Bone marrow (tissue), 2 donors: ENCODE measurements around the gene GALNT6.

Experiments used
- DNase-seq, 2 donors: peaks; one replicate each; lab custom pipeline; 2025; lab: John Stamatoyannopoulos, UW

GALNT6 gene

GRCh38 chr12:51382173-51382572, 9.0 kb downstream of the GALNT6 start:
- DNase-seq, result no peak

GRCh38 chr12:51381226-51382079, 9.8 kb downstream of the GALNT6 start:
- DNase-seq, result no peak

GRCh38 chr12:51379571-51379970, 11.6 kb downstream of the GALNT6 start:
- no peak for DNase-seq

- DNase-seq, result no peak
Observed at GRCh38 chr12:51378749-51379148, 12.5 kb downstream of the GALNT6 start.

- no peak for DNase-seq
Observed at GRCh38 chr12:51377099-51377984, 13.9 kb downstream of the GALNT6 start.

- no peak for DNase-seq
Observed at GRCh38 chr12:51374856-51375255, 16.4 kb downstream of the GALNT6 start.

GRCh38 chr12:51374361-51374760, 16.8 kb downstream of the GALNT6 start:
- no peak for DNase-seq

- DNase-seq, result peak in 1 of 2 donors; percentile 38
Observed at GRCh38 chr12:51373187-51373586, 18.0 kb downstream of the GALNT6 start.

GRCh38 chr12:51372021-51372420, 19.2 kb downstream of the GALNT6 start:
- no peak for DNase-seq

GRCh38 chr12:51371295-51371953, 19.8 kb downstream of the GALNT6 start:
- no peak for DNase-seq

GRCh38 chr12:51370667-51371066, 20.5 kb downstream of the GALNT6 start:
- DNase-seq, result no peak

GRCh38 chr12:51369581-51369980, 21.6 kb downstream of the GALNT6 start:
- no peak for DNase-seq

GRCh38 chr12:51368640-51369517, 22.3 kb downstream of the GALNT6 start:
- peak; percentile 32 to 97 for DNase-seq

GRCh38 chr12:51365276-51365675, 25.9 kb downstream of the GALNT6 start:
- no peak for DNase-seq

GRCh38 chr12:51364001-51364400, 27.2 kb downstream of the GALNT6 start:
- DNase-seq, result no peak

GRCh38 chr12:51362747-51363342, 28.4 kb downstream of the GALNT6 start:
- DNase-seq, result no peak

- DNase-seq, result no peak
Observed at GRCh38 chr12:51362307-51362706, 28.9 kb downstream of the GALNT6 start.

GRCh38 chr12:51361161-51362016, 29.8 kb downstream of the GALNT6 start:
- no peak for DNase-seq

- no peak for DNase-seq
Observed at GRCh38 chr12:51360315-51360714, 30.9 kb downstream of the GALNT6 start.

- DNase-seq, result no peak
Observed at GRCh38 chr12:51359851-51360250, 31.4 kb downstream of the GALNT6 start.
